Neural cell (in vitro differentiated cells): ENCODE measurements around the gene INHBC.

Experiments used
- CTCF ChIP-seq: fragments of 450-650 bp; IDR thresholded peaks from 2 replicates; pipeline ENCODE4 v1.5.1; 2014; ENCODE audit warnings: antibody characterized with exemption, mild to moderate bottlenecking, moderate library complexity; ENCODE audit not compliant: poor library complexity, severe bottlenecking
- EP300 ChIP-seq: fragments of 450-650 bp; conservative IDR thresholded peaks from 2 replicates; pipeline ENCODE4 v1.6.1; 2014; ENCODE audit warnings: antibody characterized with exemption, mild to moderate bottlenecking, moderate library complexity; ENCODE audit not compliant: poor library complexity, severe bottlenecking
- EZH2 ChIP-seq: fragments of 200-600, 300-800 bp; shearing (Covaris generic), sonication (generic); IDR thresholded peaks from 2 replicates; pipeline ENCODE4 v1.6.1; 2014; ENCODE audit warnings: antibody characterized with exemption, low read length, borderline replicate concordance, mild to moderate bottlenecking; ENCODE audit not compliant: insufficient read depth, poor library complexity, severe bottlenecking
- MXI1 ChIP-seq: fragments of 450-650 bp; conservative IDR thresholded peaks from 2 replicates; pipeline ENCODE4 v1.6.1; 2014; ENCODE audit warnings: antibody characterized with exemption, mild to moderate bottlenecking; ENCODE audit not compliant: poor library complexity, severe bottlenecking
- POLR2AphosphoS5 ChIP-seq: IDR thresholded peaks from 2 replicates; pipeline ENCODE4 v1.6.1; 2012
- RAD21 ChIP-seq: fragments of 450-650 bp; conservative IDR thresholded peaks from 2 replicates; pipeline ENCODE4 v1.6.1; 2014; ENCODE audit warnings: antibody characterized with exemption, mild to moderate bottlenecking, moderate library complexity
- REST ChIP-seq: IDR thresholded peaks from 2 replicates; pipeline ENCODE4 v1.6.1; 2012; ENCODE audit warnings: borderline replicate concordance
- SMC3 ChIP-seq: fragments of 450-650 bp; conservative IDR thresholded peaks from 2 replicates; pipeline ENCODE4 v1.6.1; 2014; ENCODE audit warnings: antibody characterized with exemption, mild to moderate bottlenecking, moderate library complexity; ENCODE audit not compliant: poor library complexity
- TAF1 ChIP-seq: IDR thresholded peaks from 2 replicates; pipeline ENCODE4 v1.6.1; 2012; ENCODE audit warnings: low read depth

DNA sequence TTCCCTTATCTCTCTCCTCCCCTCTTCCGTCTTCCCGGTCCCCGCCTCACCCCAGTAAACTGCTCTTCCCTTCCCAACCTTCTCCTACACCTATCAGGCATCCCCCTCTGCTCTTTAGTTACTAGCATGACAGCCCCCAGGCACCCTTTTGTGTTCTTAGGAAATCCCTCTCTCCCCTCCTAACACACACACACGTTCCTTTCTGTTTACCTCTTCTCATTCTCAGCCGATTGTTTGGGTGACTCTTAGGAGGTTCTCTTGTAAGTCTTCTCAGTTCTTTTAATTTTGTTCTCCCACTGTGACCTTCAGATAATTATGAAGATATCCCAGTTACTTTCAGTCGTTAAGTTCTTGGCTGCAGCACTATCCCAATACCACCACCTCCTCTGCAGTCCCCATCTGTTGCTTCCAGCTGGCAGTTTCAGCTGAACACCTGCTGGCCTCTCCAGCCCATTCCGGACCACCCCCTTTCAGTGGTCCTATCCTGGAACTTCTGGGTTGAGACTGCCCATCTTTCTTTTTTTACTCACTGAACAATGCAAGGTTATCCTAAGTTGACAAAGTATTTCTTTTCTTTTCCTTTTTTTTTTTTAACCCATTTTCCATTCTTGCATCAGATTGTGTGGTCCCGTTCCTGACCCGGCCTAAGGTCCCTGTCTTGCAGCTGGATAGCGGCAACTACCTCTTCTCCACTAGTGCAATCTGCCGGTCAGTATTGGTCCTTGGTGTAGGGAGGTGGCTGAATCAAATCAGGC lies 54.0 kb downstream of the INHBC start:
- TF ChIP-seq EZH2 (no peak), CTCF (no peak), EP300 (no peak), POLR2AphosphoS5 (no peak), RAD21 (no peak), REST (no peak), MXI1 (no peak), TAF1 (no peak), SMC3 (no peak)
